Tibial nerve (tissue), 3 donors: ENCODE results near the gene DNALI1.

Experiments used
- CTCF ChIP-seq, 5 experiments: fragments of 200-600 bp in 3 of 5; fragments of 450-650 bp in 2 of 5; sonication (generic) in 3 of 5; IDR thresholded peaks; one replicate each; pipeline ENCODE4 v1.5.1; 2016 to 2019; ENCODE audit warnings: antibody characterized with exemption in 5 of 5, mild to moderate bottlenecking in 3 of 5, moderate library complexity in 2 of 5
- POLR2A ChIP-seq, 2 donors: fragments of 450-650 bp; IDR thresholded peaks; one replicate each; pipeline ENCODE4 v1.6.1; 2017; ENCODE audit warnings: antibody characterized with exemption in 2 of 2, mild to moderate bottlenecking in 2 of 2, moderate library complexity in 2 of 2

- peak in 2 of 5 experiments; percentile 5 to 29 for TF ChIP-seq CTCF (IDR thresholded peaks at IDR 0.05)
- no peak for TF ChIP-seq POLR2A (IDR thresholded peaks at IDR 0.05)
Observed at GRCh38 chr1:37561133-37562132, 4.7 kb downstream of the DNALI1 start.
